ENCODE data around the gene SRP68. TPM values are rescaled to one million over a fixed set of nuclear protein-coding genes. Genes with fewer than 3 reads are reported as not detected.
A peak's percentile ranks its signal among the peaks of the same experiment; 100 is the strongest.

SRP68 gene
- total and polyA plus RNA-seq, 4 donors: 17.7 to 36.7 (median 28.7) TPM

DNA sequence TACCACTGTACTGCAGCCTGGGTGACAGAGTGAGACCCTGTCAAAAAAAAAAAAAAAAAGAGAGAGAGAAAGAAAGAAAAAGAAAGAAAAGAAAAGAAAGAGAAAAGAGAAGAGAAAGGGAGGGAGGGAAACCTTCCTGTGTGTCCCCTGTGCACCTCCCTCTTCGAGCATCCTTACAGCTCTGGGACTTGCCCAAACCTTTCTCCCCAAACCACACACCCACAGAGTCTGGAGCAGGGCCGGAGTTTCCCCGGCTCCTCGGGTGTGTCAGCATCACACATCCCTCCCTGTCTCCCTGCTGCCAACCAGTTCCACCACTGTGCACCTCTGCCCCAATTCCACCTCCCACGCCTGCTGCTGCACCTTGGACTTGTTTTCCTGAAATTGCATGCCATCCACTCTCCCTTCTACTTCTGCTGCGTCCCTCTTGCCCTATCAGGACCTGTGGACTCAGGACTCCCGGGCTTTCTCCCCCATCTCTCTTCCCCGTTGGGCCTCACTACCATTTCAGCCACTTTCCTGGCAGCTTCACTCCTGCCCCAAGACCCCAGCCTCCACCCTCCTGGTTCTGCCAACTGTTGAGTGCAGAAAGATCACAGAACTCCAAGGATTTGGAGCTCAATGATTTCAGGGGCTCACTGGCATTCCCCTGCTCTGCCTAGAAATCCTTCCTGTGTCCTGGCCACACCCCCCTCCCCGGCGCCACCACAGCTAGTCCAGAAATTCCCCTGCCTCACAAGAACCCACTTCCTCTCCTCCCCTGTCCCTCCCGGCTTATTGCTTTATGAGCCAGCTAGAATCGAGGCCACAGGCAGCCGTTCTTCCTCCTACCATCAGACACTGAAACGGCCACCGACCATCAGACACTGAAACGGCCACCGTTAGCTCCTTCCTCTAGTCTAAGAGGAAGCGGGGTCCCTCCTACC is 75.4 kb downstream of the SRP68 start:
- H3K9me3 ChIP-seq (ENCODE audit: control insufficient read depth in 4 of 4, low read length in 3 of 4): no peaks in the 10 kb centered on the region
- no peak for DNase-seq (ENCODE audit: low spot score)
- peaks cover 24 to 70% (median 53%) of the 10 kb centered on the region in 4 donors for H3K4me1 ChIP-seq (ENCODE audit: control insufficient read depth in 4 of 4, insufficient read depth in 4 of 4, low read length in 3 of 4)
- H3K27ac ChIP-seq (ENCODE audit: low read depth in 1 of 2, low read length in 2 of 2): peak overlapping the region; percentile 88 to 93
- TF ChIP-seq, protein P1, sequence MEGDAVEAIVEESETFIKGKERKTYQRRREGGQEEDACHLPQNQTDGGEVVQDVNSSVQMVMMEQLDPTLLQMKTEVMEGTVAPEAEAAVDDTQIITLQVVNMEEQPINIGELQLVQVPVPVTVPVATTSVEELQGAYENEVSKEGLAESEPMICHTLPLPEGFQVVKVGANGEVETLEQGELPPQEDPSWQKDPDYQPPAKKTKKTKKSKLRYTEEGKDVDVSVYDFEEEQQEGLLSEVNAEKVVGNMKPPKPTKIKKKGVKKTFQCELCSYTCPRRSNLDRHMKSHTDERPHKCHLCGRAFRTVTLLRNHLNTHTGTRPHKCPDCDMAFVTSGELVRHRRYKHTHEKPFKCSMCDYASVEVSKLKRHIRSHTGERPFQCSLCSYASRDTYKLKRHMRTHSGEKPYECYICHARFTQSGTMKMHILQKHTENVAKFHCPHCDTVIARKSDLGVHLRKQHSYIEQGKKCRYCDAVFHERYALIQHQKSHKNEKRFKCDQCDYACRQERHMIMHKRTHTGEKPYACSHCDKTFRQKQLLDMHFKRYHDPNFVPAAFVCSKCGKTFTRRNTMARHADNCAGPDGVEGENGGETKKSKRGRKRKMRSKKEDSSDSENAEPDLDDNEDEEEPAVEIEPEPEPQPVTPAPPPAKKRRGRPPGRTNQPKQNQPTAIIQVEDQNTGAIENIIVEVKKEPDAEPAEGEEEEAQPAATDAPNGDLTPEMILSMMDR (IDR thresholded peaks at IDR 0.05; ENCODE audit: low read depth, low read length, missing input control): no peak
- TF ChIP-seq HNF4A (conservative IDR thresholded peaks at IDR 0.05) (peak; percentile 90 to 97), TAF1 (conservative IDR thresholded peaks at IDR 0.05) (no peak), RXRA (IDR thresholded peaks at IDR 0.05) (peak; percentile 90 to 97), FOXA1 (IDR thresholded peaks at IDR 0.05) (peak; percentile 56), YY1 (IDR thresholded peaks at IDR 0.05) (peak; percentile 65), GABPA (IDR thresholded peaks at IDR 0.05 in 1 of 2, conservative IDR thresholded peaks at IDR 0.05 in 1 of 2) (peak in 1 of 2 donors; percentile 38), JUND (IDR thresholded peaks at IDR 0.05) (peak in 1 of 2 donors; percentile 87), FOXA2 (IDR thresholded peaks at IDR 0.05) (peak; percentile 45), SP1 (IDR thresholded peaks at IDR 0.05) (peak; percentile 97), RAD21 (IDR thresholded peaks at IDR 0.05) (peak in 1 of 2 donors; percentile 31), EGR1 (IDR thresholded peaks at IDR 0.05; ENCODE audit: low read depth in 2 of 2) (peak; percentile 94 to 97), HNF4G (IDR thresholded peaks at IDR 0.05) (peak; percentile 81), NR2F2 (IDR thresholded peaks at IDR 0.05) (no peak)
- TF ChIP-seq, protein P2, sequence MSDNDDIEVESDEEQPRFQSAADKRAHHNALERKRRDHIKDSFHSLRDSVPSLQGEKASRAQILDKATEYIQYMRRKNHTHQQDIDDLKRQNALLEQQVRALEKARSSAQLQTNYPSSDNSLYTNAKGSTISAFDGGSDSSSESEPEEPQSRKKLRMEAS (IDR thresholded peaks at IDR 0.05): peak; percentile 78
- TF ChIP-seq, protein P3, sequence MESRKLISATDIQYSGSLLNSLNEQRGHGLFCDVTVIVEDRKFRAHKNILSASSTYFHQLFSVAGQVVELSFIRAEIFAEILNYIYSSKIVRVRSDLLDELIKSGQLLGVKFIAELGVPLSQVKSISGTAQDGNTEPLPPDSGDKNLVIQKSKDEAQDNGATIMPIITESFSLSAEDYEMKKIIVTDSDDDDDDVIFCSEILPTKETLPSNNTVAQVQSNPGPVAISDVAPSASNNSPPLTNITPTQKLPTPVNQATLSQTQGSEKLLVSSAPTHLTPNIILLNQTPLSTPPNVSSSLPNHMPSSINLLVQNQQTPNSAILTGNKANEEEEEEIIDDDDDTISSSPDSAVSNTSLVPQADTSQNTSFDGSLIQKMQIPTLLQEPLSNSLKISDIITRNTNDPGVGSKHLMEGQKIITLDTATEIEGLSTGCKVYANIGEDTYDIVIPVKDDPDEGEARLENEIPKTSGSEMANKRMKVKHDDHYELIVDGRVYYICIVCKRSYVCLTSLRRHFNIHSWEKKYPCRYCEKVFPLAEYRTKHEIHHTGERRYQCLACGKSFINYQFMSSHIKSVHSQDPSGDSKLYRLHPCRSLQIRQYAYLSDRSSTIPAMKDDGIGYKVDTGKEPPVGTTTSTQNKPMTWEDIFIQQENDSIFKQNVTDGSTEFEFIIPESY (IDR thresholded peaks at IDR 0.05): no peak
- TF ChIP-seq, protein P4, sequence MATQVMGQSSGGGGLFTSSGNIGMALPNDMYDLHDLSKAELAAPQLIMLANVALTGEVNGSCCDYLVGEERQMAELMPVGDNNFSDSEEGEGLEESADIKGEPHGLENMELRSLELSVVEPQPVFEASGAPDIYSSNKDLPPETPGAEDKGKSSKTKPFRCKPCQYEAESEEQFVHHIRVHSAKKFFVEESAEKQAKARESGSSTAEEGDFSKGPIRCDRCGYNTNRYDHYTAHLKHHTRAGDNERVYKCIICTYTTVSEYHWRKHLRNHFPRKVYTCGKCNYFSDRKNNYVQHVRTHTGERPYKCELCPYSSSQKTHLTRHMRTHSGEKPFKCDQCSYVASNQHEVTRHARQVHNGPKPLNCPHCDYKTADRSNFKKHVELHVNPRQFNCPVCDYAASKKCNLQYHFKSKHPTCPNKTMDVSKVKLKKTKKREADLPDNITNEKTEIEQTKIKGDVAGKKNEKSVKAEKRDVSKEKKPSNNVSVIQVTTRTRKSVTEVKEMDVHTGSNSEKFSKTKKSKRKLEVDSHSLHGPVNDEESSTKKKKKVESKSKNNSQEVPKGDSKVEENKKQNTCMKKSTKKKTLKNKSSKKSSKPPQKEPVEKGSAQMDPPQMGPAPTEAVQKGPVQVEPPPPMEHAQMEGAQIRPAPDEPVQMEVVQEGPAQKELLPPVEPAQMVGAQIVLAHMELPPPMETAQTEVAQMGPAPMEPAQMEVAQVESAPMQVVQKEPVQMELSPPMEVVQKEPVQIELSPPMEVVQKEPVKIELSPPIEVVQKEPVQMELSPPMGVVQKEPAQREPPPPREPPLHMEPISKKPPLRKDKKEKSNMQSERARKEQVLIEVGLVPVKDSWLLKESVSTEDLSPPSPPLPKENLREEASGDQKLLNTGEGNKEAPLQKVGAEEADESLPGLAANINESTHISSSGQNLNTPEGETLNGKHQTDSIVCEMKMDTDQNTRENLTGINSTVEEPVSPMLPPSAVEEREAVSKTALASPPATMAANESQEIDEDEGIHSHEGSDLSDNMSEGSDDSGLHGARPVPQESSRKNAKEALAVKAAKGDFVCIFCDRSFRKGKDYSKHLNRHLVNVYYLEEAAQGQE (IDR thresholded peaks at IDR 0.05): peak; percentile 95
- TF ChIP-seq, protein P5, sequence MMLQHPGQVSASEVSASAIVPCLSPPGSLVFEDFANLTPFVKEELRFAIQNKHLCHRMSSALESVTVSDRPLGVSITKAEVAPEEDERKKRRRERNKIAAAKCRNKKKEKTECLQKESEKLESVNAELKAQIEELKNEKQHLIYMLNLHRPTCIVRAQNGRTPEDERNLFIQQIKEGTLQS (IDR thresholded peaks at IDR 0.05): no peak
- WGBS: 20% methylated on average over 18 of the region's 18 CpGs
- no peaks in the 10 kb centered on the region for H3K27me3 ChIP-seq (ENCODE audit: control insufficient read depth in 4 of 4, insufficient read depth in 4 of 4, low read length in 3 of 4)
- H3K4me3 ChIP-seq (ENCODE audit: low read depth in 1 of 3, low read length in 3 of 3): no peak overlapping the region
- H3K9ac ChIP-seq (ENCODE audit: low read depth in 1 of 2, low read length in 2 of 2): peak overlapping the region in 1 of 2 donors; percentile 45
- no peaks in the 10 kb centered on the region for H3K36me3 ChIP-seq (ENCODE audit: control insufficient read depth in 4 of 4, insufficient read depth in 3 of 4, low read depth in 1 of 4, low read length in 3 of 4)
